GM19238 (cell line): ENCODE results near the gene SYNGR4.
A peak's percentile ranks its signal among the peaks of the same experiment; 100 is the strongest.

ENCODE experiments used
- DNase-seq: peaks from one replicate; pipeline ENCODE4 v3.0.0; 2011; ENCODE audit warnings: low spot score; ENCODE audit not compliant: insufficient read length

The SYNGR4 gene

DNA sequence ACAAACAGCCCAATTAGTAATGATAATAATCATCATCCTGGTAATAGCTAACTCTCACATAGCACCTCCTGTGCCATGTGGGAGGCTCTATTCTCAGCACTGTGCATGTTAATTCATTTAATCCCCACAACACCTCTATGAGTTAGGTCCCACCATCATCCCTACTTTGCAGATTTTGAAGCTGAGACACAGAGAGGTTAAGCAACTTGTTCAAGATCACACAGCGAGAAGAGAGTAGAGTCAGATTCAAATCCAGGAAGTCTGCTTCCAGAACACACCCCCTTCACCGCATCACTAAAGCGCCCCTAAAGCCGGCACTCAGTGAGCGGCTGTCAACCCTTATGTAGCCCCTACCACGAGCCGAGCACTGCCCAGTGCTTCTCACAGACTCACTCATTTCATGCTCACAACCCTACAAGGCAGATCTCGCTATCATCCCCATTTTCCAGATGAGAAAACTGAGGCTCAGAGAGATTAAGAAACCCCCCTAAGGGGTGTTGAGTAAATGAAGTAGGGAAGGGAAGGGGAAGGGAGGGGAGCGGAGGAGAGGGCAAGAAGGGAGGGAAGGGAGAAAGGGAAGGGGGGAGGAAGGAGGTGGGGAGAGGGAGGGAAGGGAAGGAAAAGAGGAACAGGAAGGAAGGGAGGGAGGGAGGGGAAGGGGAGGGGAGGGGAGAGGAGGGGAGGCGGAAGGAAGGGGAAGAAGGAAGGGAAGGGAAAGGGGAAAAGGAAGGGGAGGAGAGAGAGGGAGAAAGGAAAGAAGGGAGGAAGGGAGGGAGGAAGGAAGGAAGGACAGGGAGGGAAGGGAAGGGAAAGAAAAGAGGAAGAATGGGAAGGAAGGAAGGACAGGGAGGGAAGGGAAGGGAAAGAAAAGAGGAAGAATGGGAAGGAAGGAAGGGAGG, 22.4 kb upstream of the SYNGR4 start:
- DNase-seq: no peak

DNA sequence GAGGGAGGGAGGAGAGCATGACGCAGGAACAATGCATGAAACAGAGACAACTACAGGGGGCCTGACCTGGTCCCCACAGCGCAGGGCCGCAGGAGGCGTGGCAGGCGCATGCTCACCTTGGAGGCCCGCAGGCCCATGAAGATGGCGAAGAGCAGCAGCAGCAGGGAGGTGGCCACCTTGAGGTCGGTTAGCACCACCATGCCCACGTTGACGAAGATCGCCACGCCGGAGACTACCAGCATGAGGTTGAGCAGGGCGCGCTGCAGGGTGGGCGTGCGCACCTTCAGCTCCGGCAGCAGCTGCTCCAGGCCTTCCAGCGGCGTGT, 21.8 kb upstream of the SYNGR4 start:
- no peak for DNase-seq

GRCh38 chr19:48342841-48343540, 21.2 kb upstream of the SYNGR4 start:
- no peak for DNase-seq

GRCh38 chr19:48344892-48345291, 19.3 kb upstream of the SYNGR4 start:
- DNase-seq: no peak

- DNase-seq: no peak
Observed at GRCh38 chr19:48346191-48346590, 18.0 kb upstream of the SYNGR4 start.

DNA sequence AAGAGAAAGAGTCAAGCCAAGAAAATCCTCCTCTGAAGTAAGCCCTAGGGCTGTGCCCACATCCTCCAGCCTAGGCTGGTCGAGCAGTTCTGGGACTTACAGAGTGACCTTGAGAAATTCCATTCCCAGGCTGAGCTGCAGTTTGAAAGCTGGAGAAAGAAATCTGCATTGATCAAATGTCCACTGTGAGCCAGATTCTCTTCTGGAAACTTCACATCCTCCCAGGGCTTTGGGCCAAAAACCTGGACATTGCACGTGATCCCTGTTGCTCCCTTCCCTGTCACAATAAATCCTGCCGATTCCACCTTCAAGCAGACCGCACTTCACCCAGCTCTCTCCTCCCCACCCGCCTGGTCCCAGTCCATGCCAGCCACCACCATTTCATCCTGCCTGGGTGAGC, 16.1 kb upstream of the SYNGR4 start:
- DNase-seq: no peak

GRCh38 chr19:48348737-48349136, 15.4 kb upstream of the SYNGR4 start:
- no peak for DNase-seq

GRCh38 chr19:48350856-48351255, 13.3 kb upstream of the SYNGR4 start:
- DNase-seq: no peak

- DNase-seq: peak; percentile 78
Observed at GRCh38 chr19:48351341-48351752, 12.8 kb upstream of the SYNGR4 start.

- DNase-seq: no peak
Observed at GRCh38 chr19:48353677-48354076, 10.5 kb upstream of the SYNGR4 start.

DNA sequence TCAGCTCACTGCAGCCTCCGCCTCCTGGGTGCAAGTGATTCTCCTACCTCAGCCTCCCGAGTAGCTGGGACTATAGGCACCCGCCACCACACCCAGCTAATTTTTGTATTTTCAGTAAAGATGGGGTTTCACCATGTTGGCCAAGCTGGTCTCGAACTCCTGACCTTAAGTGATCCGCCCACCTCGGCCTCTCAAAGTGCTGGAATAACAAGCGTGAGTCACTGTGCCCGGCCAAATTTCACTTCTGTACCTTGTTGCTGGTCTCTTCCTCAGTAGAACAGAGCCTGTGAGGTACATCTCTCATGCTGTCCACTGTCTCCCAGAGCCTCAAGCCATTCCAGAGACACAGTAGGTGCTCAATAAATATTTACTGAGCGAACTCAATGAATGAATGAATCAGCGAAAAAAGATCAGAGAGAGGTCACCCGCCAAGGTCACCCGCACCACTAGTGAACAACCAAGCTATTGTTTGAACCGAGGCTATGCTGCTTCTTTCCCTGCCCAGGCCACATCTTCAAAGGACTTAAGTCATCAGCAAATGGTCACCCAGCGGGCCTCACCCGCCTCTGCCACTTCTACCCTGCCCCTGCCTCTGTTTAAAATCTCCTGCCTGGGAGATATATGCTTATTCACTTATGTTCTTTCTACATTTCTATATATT, 9.7 kb upstream of the SYNGR4 start:
- DNase-seq: no peak

DNA sequence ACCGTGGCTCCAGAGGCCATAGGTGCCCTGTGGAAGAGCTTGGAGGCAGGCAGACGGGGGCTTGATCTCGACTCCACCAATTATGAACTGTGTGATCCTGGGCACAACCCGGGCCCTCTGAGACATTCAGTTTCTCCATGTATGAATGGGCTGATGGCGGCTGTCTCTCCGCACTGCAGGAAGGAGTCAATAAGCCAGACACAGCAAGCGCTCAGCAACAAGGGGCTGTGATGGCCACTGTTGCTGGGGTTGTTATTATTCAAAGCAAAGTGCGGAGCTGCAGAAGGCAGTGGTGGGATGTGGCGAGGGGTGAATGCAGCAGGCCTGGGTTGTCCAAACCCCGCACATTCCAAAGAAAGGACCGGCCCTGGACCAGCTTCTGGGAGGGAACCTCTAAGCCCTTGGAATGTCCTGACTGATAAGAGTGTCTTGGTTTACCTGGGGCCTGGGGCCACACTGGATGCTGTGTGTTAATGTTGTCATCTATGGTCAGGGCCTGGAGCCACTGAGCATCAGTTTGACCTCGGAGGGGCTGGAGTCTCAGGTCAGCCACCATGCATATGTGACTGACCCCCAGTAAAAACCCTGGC, 8.7 kb upstream of the SYNGR4 start:
- DNase-seq: no peak

GRCh38 chr19:48359123-48359522, 5.0 kb upstream of the SYNGR4 start:
- no peak for DNase-seq

DNA sequence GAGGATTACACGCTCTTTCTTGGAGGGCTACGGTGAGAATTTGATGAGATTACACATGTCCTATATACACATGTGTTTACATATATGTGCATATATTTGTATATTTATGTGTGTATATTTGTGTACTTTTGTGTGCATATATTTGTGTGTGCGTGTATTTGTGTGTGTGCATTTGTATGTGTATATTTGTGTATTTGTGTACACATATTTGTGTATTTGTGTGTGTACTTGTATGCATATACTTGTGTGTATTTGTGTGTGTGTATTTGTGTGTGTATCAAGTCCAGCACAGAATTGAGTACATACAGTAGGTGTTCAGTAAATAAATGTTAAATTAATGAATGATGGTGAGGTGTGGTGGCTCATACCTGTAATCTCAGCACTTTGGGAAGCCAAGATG, 2.3 kb upstream of the SYNGR4 start:
- DNase-seq: no peak

- DNase-seq: peak; percentile 87
Observed at GRCh38 chr19:48362716-48363499, 1.3 kb upstream of the SYNGR4 start.

- no peak for DNase-seq
Observed at GRCh38 chr19:48363500-48363809, 712 bp upstream of the SYNGR4 start.

- no peak for DNase-seq
Observed at GRCh38 chr19:48364598-48365348, 606 bp downstream of the SYNGR4 start.

- no peak for DNase-seq
Observed at GRCh38 chr19:48365602-48366001, 1.4 kb downstream of the SYNGR4 start.

GRCh38 chr19:48367855-48368254, 3.7 kb downstream of the SYNGR4 start:
- no peak for DNase-seq

GRCh38 chr19:48368936-48369335, 4.8 kb downstream of the SYNGR4 start:
- no peak for DNase-seq

- no peak for DNase-seq
Observed at GRCh38 chr19:48370955-48371354, 6.8 kb downstream of the SYNGR4 start.
